HG03060 (cell line): ENCODE data around the gene HDAC4.

Source experiments
- ATAC-seq: cut with Tn5 transposase; IDR thresholded peaks from one replicate; pipeline ENCODE4 v1.9.1; 2021; ENCODE audit warnings: low read depth, moderate number of reproducible peaks; ENCODE audit not compliant: unreplicated experiment

Gene HDAC4

DNA sequence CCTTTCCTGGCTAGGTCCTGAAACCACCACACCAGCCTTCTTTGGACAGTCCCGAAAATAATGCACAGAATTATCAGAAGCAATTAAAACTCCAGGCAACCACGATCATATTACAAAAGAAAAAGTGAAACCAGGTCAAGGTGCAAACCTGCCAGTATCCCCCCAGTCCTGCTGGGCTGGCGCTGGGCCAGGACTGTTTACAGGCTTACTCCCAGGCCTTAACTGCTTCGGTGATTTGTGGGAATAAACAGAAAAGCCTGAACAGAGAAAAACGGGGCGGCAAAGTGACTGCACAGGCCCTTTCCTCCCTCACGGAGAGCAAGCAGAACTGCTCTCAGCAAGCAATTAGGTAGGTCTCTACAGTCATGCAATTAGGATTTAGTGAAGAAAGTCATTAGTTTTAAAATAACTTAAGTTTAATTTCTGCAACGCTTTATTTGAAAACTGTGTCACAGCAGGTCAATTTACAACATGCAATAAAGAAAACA is 1.3 kb downstream of the HDAC4 start:
- no peak for ATAC-seq

DNA sequence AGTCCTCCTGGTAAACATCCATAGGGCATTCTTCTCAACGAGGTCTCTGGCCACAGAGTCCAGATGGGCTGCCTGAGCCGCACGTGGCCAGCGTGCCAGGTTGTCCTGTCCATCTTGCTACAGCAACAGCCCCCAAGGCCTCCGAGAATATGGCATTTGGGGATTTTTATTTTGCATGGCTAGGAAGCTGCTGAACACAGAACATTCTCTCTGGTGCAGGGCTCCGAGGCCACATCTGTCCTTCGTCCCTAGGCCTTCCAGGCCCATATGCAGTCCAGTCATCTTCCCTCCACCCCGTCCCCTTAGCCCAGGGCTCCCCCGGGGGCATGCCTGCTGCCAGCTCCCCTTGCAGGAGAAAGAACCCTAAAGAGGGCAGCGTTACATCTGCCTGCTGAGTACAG is 2.3 kb downstream of the HDAC4 start:
- no peak for ATAC-seq

DNA sequence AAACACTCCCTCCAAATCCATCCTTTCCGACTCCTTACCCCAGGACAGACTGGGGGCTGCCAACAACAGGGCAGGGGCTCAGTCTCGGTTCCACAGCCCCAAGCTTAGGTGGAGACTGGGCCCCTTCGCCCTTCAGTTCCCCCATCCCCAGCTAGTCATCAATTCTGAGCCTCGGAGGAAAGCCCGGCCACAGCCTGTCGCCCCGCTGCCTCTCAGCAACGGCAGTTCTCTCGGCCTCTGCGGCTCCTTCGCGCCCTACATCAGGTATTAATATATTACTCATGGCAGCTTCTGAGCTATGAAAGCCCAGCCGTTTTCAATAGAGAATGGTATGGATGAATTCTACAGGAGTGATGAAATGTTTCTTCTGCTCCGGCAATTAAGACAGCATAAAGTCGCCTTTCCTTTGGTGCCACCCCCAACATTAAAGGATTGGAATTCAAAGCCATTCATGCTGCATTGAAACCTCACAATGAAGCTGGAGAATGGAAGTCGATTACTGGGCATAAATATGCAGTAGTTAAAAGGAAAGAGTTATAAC is 2.8 kb downstream of the HDAC4 start:
- no peak for ATAC-seq

DNA sequence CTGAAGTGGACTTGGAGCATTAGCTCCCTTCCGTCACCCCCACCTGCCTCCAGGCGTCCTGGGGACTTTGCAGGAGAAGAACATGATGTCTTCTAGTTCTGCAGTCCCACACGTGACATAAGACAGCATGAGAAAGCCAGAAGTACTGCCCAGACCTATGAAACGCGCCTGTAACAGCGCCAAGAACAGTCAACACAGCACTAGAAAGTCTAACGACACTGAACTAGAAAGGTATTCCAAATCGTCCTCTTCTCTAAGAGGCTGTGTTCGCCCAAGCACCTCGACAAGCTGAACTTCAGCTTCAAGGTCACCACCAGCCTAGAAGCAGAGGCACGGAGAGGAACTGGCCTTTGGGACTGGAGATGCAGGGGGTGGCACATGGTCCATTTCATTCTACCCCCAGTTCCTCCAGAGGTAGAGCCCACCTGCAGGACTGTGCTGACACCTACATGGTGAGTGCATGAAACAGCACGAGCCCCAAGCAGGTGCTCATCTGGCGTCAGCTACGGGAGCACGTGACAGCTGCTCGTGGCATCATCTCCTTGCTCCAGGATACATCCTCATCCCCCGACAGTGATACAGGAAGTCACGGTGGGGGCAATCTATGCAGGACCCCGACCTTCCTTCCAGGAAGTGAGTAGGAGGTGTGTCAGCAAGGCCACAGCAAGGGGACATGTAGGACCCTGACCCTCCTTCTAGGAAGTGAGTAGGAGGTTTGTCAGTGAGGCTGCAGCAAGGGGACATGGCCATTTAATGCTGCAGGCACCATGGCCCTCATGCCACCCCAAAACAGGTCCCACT is 3.7 kb downstream of the HDAC4 start:
- no peak for ATAC-seq

DNA sequence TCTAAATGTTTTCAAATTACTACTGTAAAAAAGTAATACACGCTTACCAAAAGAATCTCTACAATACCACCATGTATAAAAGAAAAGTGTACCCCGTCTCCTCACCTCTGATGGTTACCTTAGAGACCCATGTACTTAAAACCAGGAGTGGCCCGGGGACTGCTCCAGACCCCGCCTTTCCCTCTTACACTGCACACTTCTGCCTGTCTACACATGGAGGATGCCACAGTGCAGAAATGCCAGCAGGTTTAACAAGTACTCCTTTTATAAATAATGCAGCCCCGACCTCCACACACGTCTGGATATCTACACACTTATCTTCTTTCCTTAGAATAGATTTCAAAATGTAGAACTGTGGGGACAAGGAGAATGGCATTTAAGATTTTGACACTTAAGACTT is 5.3 kb downstream of the HDAC4 start:
- no peak for ATAC-seq

DNA sequence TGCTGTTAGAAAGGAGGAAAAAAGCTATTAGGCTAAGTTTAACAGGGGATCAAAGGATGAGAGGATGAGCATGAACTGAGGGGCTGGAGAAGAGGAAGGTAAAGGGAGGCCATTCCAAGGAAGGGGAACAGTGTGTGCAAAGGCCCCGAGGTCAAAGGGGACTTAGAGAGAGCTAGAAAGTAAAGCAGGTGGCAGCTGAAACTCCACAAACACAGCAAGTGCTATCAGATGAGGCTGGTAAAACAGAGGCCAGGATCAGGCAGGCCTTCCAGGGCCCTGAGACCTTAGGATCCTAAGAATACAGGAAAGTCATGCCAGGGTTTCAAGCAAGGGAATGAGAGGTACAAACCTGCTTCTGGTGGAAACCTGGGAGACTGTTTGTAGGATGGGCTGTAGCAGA is 5.8 kb downstream of the HDAC4 start:
- ATAC-seq = no peak

DNA sequence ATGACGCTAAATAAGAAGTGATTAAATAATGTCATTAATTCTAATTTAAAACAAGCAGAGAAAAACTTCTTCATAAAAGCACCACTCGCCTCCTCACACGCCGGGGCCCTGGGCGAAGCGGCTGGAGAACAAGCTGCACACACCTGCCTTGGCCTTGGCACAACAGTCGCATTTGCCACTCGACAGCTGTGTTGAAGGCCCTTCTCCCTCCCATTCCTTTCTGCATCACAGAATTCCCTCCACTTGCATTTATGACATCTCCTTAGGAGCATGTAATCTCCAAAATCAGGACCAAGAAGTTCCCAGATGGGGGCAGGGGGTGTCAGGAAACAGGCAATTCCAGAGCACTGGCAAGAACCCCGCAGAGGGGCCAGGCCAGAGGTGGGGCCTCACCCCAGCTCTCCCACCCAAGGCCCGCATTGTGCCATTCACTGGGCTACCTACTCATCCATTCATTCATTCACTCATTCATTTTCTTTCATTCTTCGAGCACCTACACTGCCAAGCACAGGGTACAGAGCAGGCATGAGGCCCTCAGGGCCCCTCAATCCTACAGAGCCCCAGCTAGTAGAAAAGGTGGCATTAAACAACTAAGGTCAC is 6.4 kb downstream of the HDAC4 start:
- ATAC-seq = no peak

DNA sequence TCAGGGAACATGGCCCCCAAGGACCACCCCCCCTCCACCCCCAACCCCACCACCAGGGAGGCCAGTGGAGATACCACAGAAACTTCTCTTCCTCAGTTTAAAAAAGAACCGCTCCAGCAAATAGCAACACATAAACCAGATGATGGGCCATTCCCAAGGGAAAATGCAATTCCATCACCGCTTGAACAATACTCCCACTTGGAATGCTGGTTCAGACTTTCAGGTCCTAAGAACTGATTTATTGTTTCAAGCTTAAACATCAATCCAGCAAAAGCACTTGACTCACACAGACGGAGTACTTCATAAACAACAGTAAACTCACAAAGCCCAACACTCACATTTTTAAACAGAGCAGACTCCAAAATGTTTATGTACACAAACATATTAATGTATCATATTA is 6.9 kb downstream of the HDAC4 start:
- ATAC-seq = no peak

DNA sequence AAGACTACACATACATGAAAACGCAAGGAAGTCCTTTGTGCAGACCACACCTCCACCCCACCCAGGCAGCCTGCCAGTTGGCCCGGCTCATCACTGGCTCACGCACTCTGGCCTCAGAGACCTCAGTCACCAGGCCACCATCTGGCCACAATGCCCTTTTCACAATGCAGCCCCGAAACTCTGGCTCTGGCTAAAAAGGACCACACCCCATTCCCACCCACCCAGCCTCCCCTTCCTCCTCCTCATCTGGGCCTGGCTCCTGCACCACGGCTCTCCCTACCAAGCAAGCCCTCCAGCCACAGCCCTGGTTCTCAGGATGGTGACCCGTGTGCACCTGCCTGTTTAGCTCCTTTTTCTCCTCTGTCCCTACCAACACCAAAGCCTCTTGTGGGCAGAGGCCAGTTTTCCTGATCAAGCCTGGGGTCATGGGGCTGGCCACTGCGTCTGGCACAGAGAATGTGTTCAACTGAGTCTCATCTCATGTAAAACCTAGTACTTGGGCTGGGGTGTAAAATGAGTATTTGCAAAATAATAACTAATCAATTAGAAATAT is 7.4 kb downstream of the HDAC4 start:
- ATAC-seq = no peak

DNA sequence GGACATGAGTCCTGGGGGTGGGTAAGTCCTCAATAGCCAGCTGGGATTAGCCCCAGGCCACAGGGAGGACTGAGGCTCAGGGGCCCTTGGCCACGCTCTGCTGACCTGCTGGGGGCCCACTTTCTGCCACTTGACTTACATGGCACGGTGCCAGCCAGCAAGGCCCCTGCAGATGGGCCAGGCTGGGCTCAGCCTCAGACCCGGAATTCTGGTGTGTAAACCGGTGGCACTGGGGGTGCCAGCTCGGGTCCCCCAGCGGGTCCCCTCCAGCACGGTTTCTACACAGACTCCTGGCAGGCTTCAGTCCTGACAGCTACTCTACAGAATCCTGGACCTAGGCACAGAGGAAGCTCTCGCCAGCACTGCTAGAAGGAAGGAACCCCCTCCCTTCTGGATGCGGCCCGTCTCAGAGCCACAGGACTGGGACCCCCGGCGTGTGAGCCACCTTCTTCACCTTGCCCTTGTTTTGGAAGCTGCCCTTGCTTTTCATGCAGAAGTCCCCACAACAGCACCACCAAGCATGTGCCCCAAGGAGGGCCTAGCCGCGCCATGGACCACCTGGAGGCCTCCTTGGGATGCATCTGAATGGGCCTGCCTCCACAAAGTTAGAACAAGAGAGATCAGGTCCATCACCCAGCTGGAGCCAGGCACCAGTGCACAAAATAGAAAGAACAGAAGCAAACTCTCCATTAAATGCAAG is 8.0 kb downstream of the HDAC4 start:
- no peak for ATAC-seq

DNA sequence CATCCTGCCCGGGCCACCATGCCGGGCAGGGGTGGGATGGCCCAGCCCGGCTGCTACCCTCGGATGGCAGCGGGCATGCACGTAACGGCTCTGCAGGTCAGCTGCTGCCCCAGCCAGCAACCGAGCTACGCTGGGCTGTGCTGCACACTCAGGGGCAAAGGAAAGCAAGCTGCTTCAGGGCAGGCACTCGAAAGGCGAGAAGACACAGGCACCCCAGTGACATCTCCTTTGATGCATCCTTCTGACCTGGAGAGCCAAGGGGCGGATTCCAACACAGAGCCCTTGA is 8.8 kb downstream of the HDAC4 start:
- ATAC-seq = no peak

DNA sequence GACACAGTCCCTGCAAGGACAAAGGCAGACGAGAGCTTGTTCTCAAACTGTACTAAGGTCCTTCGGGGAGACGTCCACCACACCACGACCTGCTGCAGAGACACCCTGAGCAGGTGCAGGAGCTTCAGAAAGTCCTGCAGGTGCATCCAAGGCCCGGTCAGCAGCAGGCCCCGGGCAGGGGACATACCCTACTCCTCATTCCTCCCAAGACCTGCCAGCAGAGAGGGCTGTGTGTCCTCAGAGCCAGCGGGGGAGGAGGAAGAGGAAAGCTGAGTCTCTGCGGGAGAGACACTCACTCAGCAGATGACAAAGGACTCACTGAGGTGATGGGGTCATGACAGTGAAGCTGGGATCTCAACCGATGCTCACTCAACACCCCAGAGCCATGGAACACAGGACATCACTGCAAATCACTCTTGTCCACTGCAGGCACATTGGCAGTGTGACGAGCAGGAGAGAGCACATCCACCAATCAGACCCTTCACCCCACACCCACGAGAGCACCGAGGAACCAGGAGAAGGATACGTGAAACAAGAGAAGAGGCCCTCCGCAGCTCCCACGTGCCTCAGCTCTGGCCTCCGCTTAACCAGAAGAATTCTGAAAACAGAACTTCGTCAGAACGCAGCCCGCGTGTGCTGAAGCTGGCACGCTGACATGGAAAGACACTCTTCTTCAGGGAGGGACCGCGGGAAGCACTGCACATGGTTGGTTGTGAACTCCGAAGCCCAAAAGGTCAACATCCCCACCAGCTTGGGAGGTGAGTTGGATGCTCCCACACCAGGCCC is 9.3 kb downstream of the HDAC4 start:
- no peak for ATAC-seq

DNA sequence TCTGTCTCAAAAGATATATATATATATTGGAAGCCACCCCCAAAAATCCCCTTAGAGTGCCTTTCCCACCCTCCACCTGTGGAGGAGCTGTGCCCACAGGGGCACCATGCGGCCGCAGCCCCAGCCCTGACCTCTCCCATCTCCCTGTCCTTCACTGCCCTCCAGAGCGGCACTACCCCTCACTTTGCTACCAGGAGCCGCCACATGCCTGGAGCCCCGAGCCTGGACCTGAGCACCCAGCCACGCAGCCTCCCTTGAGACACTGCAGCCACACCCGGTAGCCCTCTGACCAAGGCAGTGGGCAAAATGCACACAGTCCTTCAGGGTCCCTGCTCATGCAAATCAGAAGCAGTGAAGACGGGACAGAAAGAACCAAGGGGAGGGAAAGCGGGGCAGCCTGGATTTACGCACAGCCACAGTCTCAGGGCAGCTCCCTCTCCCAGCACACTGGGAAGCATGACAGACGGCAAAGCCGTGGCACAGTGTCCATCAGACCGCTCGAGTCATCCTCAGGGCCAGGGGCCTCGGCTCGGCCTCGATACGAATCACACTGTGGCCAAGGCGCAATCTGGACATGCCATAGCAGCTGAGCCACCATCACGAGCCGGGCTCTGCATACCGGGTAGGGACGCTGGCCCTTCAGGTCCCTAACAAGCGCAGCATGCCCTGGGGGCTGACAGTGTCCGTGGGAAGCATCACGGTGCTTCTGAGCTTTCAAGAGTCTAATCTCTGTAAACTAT is 10.1 kb downstream of the HDAC4 start:
- ATAC-seq = no peak

DNA sequence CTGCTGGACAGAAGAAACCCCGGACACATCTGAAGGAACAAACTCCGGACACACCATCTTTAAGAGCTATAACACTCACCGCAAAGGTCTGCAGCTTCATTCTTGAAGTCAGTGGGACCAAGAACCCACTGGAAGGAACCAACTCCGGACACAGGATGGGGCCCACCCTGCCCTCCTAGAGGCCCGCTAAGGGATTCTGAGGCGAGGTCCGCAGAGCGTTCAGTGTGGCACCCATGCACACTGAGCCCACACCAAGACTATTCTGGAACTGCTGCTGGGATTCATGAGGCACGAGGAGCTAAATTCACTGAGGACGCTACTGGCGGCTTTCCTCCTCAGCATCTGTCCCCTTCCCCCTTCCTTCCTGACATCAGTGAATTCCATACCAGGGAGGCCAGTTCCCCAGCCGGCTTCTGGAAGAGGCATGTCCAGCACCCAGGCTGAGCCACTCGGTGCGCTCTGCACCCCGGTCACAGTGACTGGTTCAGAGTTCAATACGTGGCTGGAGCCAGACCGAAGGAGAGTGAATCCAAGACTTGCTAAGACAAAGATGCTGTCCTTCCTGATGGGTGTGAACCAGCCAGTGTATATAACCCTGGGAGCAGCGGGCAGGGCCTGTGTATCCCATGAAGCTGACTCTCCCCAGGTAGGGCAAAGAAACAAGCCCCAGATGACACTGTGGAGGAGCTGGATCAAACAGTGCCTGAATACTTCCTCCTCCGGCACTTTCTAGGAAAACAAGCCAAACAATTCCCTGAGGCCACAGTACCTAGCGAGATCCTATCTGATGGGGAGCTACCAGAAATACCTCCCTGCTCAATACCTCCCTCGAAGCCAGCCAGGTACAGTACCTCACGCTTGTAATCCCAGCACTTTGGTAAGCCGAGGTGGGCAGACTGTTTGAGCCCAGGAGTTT is 11.1 kb downstream of the HDAC4 start:
- ATAC-seq = no peak

DNA sequence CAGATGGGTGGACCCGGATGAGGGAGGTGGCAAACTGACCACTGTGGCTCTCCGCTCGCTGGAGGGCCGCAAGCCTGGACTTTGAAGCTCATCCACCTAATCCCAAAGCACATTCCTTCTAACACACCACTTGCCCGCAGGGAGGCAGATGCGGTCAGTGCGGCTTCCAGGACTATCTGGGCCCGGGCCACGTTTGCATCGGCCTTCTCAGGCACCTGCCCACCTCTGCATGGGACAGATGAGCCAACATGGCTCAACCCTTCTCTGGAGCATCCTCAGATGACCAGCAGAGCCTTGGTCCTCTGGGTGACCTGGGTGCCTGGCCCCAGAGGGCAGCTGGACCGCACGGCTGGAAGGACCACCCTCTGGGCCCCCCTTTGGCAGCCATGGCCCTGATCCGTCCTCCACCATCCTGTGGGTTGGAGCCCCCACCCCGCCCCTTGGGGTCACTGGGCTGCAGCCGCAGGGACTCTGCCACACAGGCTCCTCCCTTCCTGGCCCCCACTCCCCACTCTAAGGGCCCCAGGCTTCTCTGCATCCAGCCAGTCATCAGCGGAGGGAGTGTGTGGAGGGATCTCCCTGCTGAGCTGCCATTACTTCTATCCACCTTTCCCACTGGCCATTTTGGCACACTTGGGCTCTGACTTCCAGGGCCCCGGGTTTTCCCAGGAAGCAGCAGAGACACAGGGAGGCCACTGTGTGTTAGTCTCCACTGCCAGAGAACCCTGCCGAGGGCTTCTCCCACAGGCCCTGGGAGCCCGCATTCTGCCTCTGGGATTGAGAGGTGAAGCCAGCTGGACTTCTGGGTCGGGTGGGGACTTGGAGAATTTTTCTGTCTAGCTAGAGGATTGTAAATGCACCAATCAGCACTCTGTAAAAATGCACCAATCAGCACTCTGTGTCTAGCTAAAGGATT is 12.3 kb downstream of the HDAC4 start:
- no peak for ATAC-seq

DNA sequence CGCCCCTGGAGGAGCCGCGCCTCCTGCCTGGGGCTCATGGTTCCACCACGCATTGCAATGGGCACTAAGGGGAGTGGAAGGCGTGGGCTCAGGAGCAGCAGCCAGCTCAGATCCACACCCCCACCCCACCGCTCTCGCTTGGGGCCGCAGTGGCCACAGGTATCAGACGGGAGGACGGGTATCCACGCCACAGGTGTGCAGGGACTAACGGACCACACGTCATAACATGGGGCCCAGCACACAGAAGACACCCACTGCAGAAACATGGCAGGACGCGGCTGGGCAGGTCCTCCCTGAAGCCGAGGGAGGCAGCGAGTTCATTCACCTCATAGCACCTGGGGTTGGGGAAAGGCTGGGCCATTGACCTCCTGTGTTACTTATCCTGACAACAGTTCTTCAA is 13.0 kb downstream of the HDAC4 start:
- ATAC-seq = no peak

DNA sequence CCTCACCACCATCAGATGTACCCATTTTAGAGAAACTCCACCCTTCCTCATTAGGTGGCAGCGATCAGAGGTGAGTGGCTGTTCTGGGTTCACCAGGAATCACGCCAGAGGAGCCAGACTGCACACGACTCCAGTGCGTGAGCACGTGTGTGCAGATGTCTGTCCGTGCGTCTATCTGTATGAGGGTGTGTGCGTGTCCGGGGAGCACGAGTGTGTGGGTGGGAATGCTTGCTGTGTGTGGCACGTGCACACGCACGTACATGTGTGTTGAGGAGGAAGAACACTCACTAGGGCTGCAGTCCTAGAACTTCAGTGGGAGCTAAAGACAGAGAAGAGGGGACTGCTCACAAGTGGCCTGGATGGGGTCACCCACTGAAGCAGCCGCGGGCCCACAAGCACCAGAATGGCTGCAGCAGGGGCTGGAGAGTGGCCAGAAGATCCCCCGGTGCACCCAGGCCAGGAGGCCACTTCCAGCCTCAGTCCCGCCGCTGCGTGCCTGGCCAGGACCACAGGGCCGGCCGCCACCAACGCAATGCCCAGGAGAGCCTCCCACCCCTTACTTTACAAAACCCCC is 13.9 kb downstream of the HDAC4 start:
- no peak for ATAC-seq
